Middle frontal gyrus (tissue), 1 donor: ENCODE data around the gene TBX2.
"Not testable (repeated sequence)": the region's sequence is repeated elsewhere in the genome, so short reads cannot be mapped to it uniquely, and the experiment has no call there.

Source experiments
- DNase-seq: peaks from one replicate; pipeline ENCODE4 v3.0.0-alpha.2; 2015; ENCODE audit warnings: low spot score; ENCODE audit errors: extremely low spot score

The TBX2 gene

GRCh38 chr17:61399131-61400065, at the start of gene TBX2:
TBX2 (plus strand) TSS chr17:61399843; CDS start chr17:61400177, 334 bp downstream.
- DNase-seq, result no peak

- no peak for DNase-seq
Measured at GRCh38 chr17:61351745-61352407, 47.8 kb upstream of the TBX2 start.

GRCh38 chr17:61352408-61352770, 47.3 kb upstream of the TBX2 start:
- DNase-seq, result no peak

GRCh38 chr17:61352781-61353491, 46.7 kb upstream of the TBX2 start:
- no peak for DNase-seq

GRCh38 chr17:61353615-61354014, 46.0 kb upstream of the TBX2 start:
- no peak for DNase-seq

GRCh38 chr17:61354895-61355874, 44.5 kb upstream of the TBX2 start:
- no peak for DNase-seq

- DNase-seq, result not testable (repeated sequence)
Measured at GRCh38 chr17:61357061-61357460, 42.6 kb upstream of the TBX2 start.

GRCh38 chr17:61359513-61359912, 40.1 kb upstream of the TBX2 start:
- DNase-seq, result not testable (repeated sequence)

- no peak for DNase-seq
Measured at GRCh38 chr17:61360318-61360943, 39.2 kb upstream of the TBX2 start.

- no peak for DNase-seq
Measured at GRCh38 chr17:61361084-61361483, 38.6 kb upstream of the TBX2 start.

- no peak for DNase-seq
Measured at GRCh38 chr17:61362396-61362795, 37.2 kb upstream of the TBX2 start.

GRCh38 chr17:61362852-61363600, 36.6 kb upstream of the TBX2 start:
- no peak for DNase-seq

- DNase-seq, result no peak
Measured at GRCh38 chr17:61363601-61364462, 35.8 kb upstream of the TBX2 start.

GRCh38 chr17:61364463-61364846, 35.2 kb upstream of the TBX2 start:
- no peak for DNase-seq

- no peak for DNase-seq
Measured at GRCh38 chr17:61366076-61366714, 33.4 kb upstream of the TBX2 start.

- DNase-seq, result no peak
Measured at GRCh38 chr17:61366715-61367413, 32.8 kb upstream of the TBX2 start.

GRCh38 chr17:61368049-61368831, 31.4 kb upstream of the TBX2 start:
- DNase-seq, result no peak
